GM12874 (cell line): Measurements from ENCODE around the gene VTCN1.

ENCODE experiments used
- CTCF ChIP-seq: IDR thresholded peaks from 2 replicates; pipeline ENCODE4 v1.5.1; 2011; ENCODE audit warnings: low read depth, mild to moderate bottlenecking, control low read depth, low read length, moderate library complexity; ENCODE audit not compliant: insufficient read depth

The VTCN1 gene

GRCh38 chr1:117123274-117123673 is 87.5 kb downstream of the VTCN1 start:
- no peak for TF ChIP-seq CTCF

- TF ChIP-seq CTCF = no peak
These were observed 88.2 kb downstream of the VTCN1 start for GRCh38 chr1:117122330-117123025.

- peak; percentile 79 for TF ChIP-seq CTCF
These were observed 89.0 kb downstream of the VTCN1 start, which contains the start of gene TRIM45 for GRCh38 chr1:117121589-117122329. TSS of gene TRIM45 (minus strand) at chr1:117121749. CDS start at chr1:117121201, 548 bp downstream.

- TF ChIP-seq CTCF = no peak
These were observed 89.7 kb downstream of the VTCN1 start for GRCh38 chr1:117120774-117121588.

GRCh38 chr1:117118137-117118536 is 92.6 kb downstream of the VTCN1 start:
- no peak for TF ChIP-seq CTCF

GRCh38 chr1:117117697-117118096 is 93.0 kb downstream of the VTCN1 start:
- no peak for TF ChIP-seq CTCF

GRCh38 chr1:117116784-117117130 is 94.0 kb downstream of the VTCN1 start:
- TF ChIP-seq CTCF = no peak
